Activated B cell treated with CpG ODN at 0.5 μM for 24 hours (primary cell): ENCODE measurements around the gene DIP2C. TPM values are rescaled to one million over a fixed set of nuclear protein-coding genes. Genes with fewer than 3 reads are reported as not detected.

Experiments
- ATAC-seq: fragments of 200-7000 bp; cut with Tn5 transposase; one replicate; pipeline ENCODE4 v1.10.0; 2021; ENCODE audit warnings: low read depth, mild to moderate bottlenecking, moderate library complexity
- CTCF ChIA-PET: fragments of 350-600 bp; sonication (Branson Sonifier 250); formaldehyde crosslinking; loops from one replicate; lab custom pipeline; 2021; ENCODE audit warnings: antibody characterized with exemption; lab: Charles Lee
- POLR2A ChIA-PET: fragments of 350-600 bp; sonication (Branson Sonifier 250); formaldehyde crosslinking; loops from one replicate; lab custom pipeline; 2021; ENCODE audit warnings: antibody characterized with exemption; lab: Charles Lee
- DNase-seq: peaks from one replicate; pipeline ENCODE4 v3.0.0; 2022
- H3K27ac Mint-ChIP-seq: one replicate; pipeline ENCODE4 v1.8.0; 2020; ENCODE audit warnings: mixed read lengths
- H3K27me3 Mint-ChIP-seq: one replicate; pipeline ENCODE4 v1.8.0; 2021; ENCODE audit warnings: mixed read lengths
- H3K36me3 Mint-ChIP-seq: one replicate; pipeline ENCODE4 v1.8.0; 2021; ENCODE audit warnings: low read depth, mixed read lengths
- H3K4me1 Mint-ChIP-seq: one replicate; pipeline ENCODE4 v1.8.0; 2021; ENCODE audit warnings: mixed read lengths
- H3K4me3 Mint-ChIP-seq: one replicate; pipeline ENCODE4 v1.8.0; 2020; ENCODE audit warnings: mild to moderate bottlenecking, mixed read lengths
- H3K9me3 Mint-ChIP-seq: one replicate; pipeline ENCODE4 v1.8.0; 2020; ENCODE audit warnings: mixed read lengths
- intact Hi-C: fragments of 100-400 bp; cut with micrococcal nuclease; formaldehyde crosslinking; loops from one replicate; pipeline ENCODE4 v1.15.1; 2024
- total RNA-seq: library from RNA; stranded (reverse); gene quantifications from 2 replicates; pipeline ENCODE4 v1.2.3, GENCODE V29; 2022
- TF ChIP-seq, protein P1 (sequence below): fragments of 200-600 bp; IDR thresholded peaks from one replicate; pipeline ENCODE4 v1.8.0; 2022; ENCODE audit warnings: antibody characterized with exemption, mild to moderate bottlenecking

DIP2C gene
- total RNA-seq, 1 donor from 2014 or later: 0.49 TPM

DNA sequence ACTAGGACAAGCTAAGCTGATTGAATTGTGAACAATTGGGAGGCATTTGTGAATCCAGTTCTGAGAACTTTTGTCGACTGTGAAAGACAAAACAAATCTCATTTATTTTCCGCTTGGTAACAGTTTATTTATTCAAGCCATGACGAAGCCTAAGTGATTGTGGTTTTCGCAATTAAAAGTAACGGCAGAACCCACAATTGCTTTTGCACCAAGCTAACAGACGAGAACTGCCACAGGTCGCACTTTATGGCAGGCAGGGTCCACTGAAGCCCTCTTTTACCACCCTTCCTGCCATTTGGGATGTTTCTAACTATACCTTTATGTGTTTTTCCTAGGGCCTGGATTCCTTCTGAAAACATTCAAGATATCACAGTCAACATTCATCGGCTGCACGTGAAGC, 443.0 kb downstream of the DIP2C start:
- TF ChIP-seq, protein P1, sequence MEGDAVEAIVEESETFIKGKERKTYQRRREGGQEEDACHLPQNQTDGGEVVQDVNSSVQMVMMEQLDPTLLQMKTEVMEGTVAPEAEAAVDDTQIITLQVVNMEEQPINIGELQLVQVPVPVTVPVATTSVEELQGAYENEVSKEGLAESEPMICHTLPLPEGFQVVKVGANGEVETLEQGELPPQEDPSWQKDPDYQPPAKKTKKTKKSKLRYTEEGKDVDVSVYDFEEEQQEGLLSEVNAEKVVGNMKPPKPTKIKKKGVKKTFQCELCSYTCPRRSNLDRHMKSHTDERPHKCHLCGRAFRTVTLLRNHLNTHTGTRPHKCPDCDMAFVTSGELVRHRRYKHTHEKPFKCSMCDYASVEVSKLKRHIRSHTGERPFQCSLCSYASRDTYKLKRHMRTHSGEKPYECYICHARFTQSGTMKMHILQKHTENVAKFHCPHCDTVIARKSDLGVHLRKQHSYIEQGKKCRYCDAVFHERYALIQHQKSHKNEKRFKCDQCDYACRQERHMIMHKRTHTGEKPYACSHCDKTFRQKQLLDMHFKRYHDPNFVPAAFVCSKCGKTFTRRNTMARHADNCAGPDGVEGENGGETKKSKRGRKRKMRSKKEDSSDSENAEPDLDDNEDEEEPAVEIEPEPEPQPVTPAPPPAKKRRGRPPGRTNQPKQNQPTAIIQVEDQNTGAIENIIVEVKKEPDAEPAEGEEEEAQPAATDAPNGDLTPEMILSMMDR: no peak
- Mint-ChIP-seq H3K9me3 (no peaks in the 10 kb centered on the region), H3K36me3 (peaks cover 78% of the 10 kb centered on the region), H3K4me3 (no peak overlapping the region), H3K27ac (no peak overlapping the region), H3K27me3 (no peaks in the 10 kb centered on the region), H3K4me1 (no peaks in the 10 kb centered on the region)
- ATAC-seq (no peak), DNase-seq (no peak)
- ChIA-PET POLR2A (no interaction called here), CTCF (interaction anchor here (1.1 kb wide), 1 partner anchor 11 kb away, joined by 3 read pairs; no protein-coding TSS in a partner anchor)
- intact Hi-C loops: no loop called here

- ChIA-PET CTCF (no interaction called here), POLR2A (no interaction called here)
- intact Hi-C loops: no loop called here
- Mint-ChIP-seq H3K27ac (no peak overlapping the region), H3K4me1 (no peaks in the 10 kb centered on the region), H3K9me3 (no peaks in the 10 kb centered on the region), H3K27me3 (no peaks in the 10 kb centered on the region), H3K4me3 (no peak overlapping the region), H3K36me3 (peaks cover 71% of the 10 kb centered on the region)
- TF ChIP-seq, protein P1: no peak
- ATAC-seq: no peak
- DNase-seq: no peak
Observed at GRCh38 chr10:244227-244626, 445.2 kb downstream of the DIP2C start.

- CTCF ChIA-PET: no interaction called here
- Mint-ChIP-seq H3K36me3 (peaks cover 66% of the 10 kb centered on the region), H3K4me1 (no peaks in the 10 kb centered on the region)
Observed at GRCh38 chr10:241966-242643, 447.4 kb downstream of the DIP2C start.

GRCh38 chr10:241451-241850, 448.0 kb downstream of the DIP2C start:
- no peaks in the 10 kb centered on the region for H3K4me1 Mint-ChIP-seq
- H3K9me3 Mint-ChIP-seq: no peaks in the 10 kb centered on the region
- no peak for DNase-seq
- H3K27me3 Mint-ChIP-seq: no peaks in the 10 kb centered on the region
- ATAC-seq: no peak
- POLR2A ChIA-PET: no interaction called here
- intact Hi-C loops: no loop called here
- TF ChIP-seq, protein P1: no peak
- H3K27ac Mint-ChIP-seq: no peak overlapping the region
- peaks cover 65% of the 10 kb centered on the region for H3K36me3 Mint-ChIP-seq
- no peak overlapping the region for H3K4me3 Mint-ChIP-seq
- CTCF ChIA-PET: no interaction called here

More at GRCh38 chr10:241966-242643, 447.4 kb downstream of the DIP2C start:
- ATAC-seq (no peak), DNase-seq (no peak)
- H3K27me3 Mint-ChIP-seq: no peaks in the 10 kb centered on the region
- TF ChIP-seq, protein P1: no peak
- intact Hi-C loops: no loop called here
- no peaks in the 10 kb centered on the region for H3K9me3 Mint-ChIP-seq
- H3K4me3 Mint-ChIP-seq: no peak overlapping the region
- POLR2A ChIA-PET: no interaction called here
- no peak overlapping the region for H3K27ac Mint-ChIP-seq

- ATAC-seq: no peak
- intact Hi-C loops: no loop called here
- DNase-seq: no peak
- ChIA-PET POLR2A (no interaction called here), CTCF (no interaction called here)
- Mint-ChIP-seq H3K27ac (no peak overlapping the region), H3K36me3 (peaks cover 57% of the 10 kb centered on the region), H3K4me1 (peaks cover 4% of the 10 kb centered on the region), H3K9me3 (no peaks in the 10 kb centered on the region), H3K4me3 (no peak overlapping the region), H3K27me3 (no peaks in the 10 kb centered on the region)
- TF ChIP-seq, protein P1: no peak
Observed at GRCh38 chr10:239109-239508, 450.4 kb downstream of the DIP2C start.
